Measurements from ENCODE around the gene RELL2.

Gene RELL2

DNA sequence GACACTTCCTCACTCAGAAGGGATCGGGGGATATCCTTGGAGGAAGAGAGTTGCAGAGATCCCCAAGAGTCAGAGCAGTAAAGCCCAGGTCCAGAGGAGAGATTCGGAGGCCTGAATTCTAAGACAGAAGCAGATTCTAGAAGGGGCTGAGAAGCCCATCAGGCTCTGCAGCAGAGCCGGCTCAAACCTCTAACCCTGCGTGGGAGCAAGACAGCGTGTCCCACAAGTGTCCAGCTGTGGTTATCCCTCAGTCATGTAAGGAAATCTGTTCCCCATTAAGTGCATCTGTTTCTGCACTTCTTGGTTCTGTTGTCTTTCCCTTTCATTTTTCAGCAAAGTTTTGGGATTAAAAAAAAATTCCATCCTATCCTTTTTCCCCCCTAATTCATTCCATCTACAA lies 13.2 kb upstream of the RELL2 start:
- no peaks in the 10 kb centered on the region for H3K9me3 ChIP-seq (ENCODE audit: severe bottlenecking)
- no peak for DNase-seq
- no peak overlapping the region for H3K4me3 ChIP-seq (ENCODE audit: low read depth, low read length)
- H3K36me3 ChIP-seq: peaks cover 80% of the 10 kb centered on the region
- no peaks in the 10 kb centered on the region for H3K27me3 ChIP-seq (ENCODE audit: insufficient read depth, low read depth, severe bottlenecking)
- TF ChIP-seq CTCF (IDR thresholded peaks at IDR 0.05; ENCODE audit: low read depth, low read length): no peak
- H3K27ac ChIP-seq: no peak overlapping the region

- Histone ChIP-seq H3K9me3 (ENCODE audit: severe bottlenecking) (no peaks in the 10 kb centered on the region), H3K27me3 (ENCODE audit: insufficient read depth, low read depth, severe bottlenecking) (no peaks in the 10 kb centered on the region), H3K4me3 (ENCODE audit: low read depth, low read length) (no peak overlapping the region), H3K27ac (no peak overlapping the region), H3K36me3 (peaks cover 71% of the 10 kb centered on the region)
- no peak for DNase-seq
- no peak for TF ChIP-seq CTCF (IDR thresholded peaks at IDR 0.05; ENCODE audit: low read depth, low read length)
These were observed 8.5 kb upstream of the RELL2 start for GRCh38 chr5:141628175-141628788.

DNA sequence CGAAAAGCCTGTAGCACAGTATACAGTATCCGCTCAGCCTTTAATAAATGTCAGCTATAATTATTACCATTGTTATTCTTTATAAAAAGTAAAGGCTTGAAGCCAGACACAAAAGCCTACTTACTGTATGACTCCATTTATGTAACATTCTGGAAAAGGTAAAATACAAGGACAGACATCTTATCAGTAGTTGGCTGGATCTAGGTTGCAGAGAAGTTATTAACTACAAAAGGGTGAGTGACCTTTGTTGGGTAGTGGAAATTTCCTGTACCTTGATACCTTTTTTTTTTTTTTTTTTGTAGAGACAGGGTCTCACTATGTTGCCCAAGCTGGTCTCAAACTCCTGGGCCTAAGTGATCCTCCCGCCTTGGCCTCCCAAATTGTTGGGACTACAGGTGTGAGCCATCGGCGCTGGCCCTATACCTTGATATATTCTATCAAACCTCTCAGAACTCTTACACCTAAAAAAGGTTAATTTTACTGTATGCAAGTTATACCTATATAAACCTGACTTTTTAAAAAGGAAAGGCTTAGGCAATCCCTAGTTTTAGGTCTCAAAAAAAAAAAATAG lies 6.1 kb upstream of the RELL2 start:
- no peaks in the 10 kb centered on the region for H3K27me3 ChIP-seq (ENCODE audit: insufficient read depth, low read depth, severe bottlenecking)
- H3K9me3 ChIP-seq (ENCODE audit: severe bottlenecking): no peaks in the 10 kb centered on the region
- no peak overlapping the region for H3K4me3 ChIP-seq (ENCODE audit: low read depth, low read length)
- no peak overlapping the region for H3K27ac ChIP-seq
- DNase-seq: no peak
- H3K36me3 ChIP-seq: peaks cover 72% of the 10 kb centered on the region
- TF ChIP-seq CTCF (IDR thresholded peaks at IDR 0.05; ENCODE audit: low read depth, low read length): no peak

DNA sequence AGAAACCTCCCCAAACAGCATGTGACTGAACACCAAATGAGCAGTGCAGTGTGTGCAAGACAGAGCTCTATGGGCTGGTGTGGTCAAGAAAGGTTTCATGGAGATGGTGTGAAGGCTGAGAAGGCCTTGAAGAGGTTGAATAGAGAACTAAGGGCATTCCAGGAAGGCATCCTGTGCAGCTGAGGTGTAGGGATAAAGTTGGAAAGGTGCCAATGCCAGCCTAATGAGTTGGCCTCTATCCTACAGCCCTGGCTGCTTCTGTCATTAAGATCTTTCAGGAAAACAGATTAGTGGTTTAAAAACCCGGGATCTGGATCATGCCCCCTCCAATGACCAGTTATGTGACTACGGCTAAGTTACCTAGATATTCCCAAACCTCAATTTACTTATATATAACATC lies 4.1 kb upstream of the RELL2 start:
- Histone ChIP-seq H3K27ac (no peak overlapping the region), H3K9me3 (ENCODE audit: severe bottlenecking) (no peaks in the 10 kb centered on the region), H3K27me3 (ENCODE audit: insufficient read depth, low read depth, severe bottlenecking) (no peaks in the 10 kb centered on the region), H3K4me3 (ENCODE audit: low read depth, low read length) (no peak overlapping the region), H3K36me3 (peaks cover 63% of the 10 kb centered on the region)
- no peak for DNase-seq
- no peak for TF ChIP-seq CTCF (IDR thresholded peaks at IDR 0.05; ENCODE audit: low read depth, low read length)

GRCh38 chr5:141633871-141634561 lies 2.8 kb upstream of the RELL2 start:
- no peak for DNase-seq
- no peak for TF ChIP-seq CTCF (IDR thresholded peaks at IDR 0.05; ENCODE audit: low read depth, low read length)
- H3K36me3 ChIP-seq: peaks cover 56% of the 10 kb centered on the region

More at GRCh38 chr5:141633871-141634561, 2.8 kb upstream of the RELL2 start:
- no peak overlapping the region for H3K4me3 ChIP-seq (ENCODE audit: low read depth, low read length)
- no peak overlapping the region for H3K27ac ChIP-seq
- H3K27me3 ChIP-seq (ENCODE audit: insufficient read depth, low read depth, severe bottlenecking): no peaks in the 10 kb centered on the region
- no peaks in the 10 kb centered on the region for H3K9me3 ChIP-seq (ENCODE audit: severe bottlenecking)
